GM12801 (cell line): Measurements from ENCODE around the gene UBN2.

Source experiments
- CTCF ChIP-seq: IDR thresholded peaks from one replicate; pipeline ENCODE4 v1.5.1; 2011; ENCODE audit warnings: control low read depth; ENCODE audit not compliant: insufficient read length; ENCODE audit errors: extremely low read depth

The UBN2 gene

GRCh38 chr7:139259142-139259541 is 28.1 kb downstream of the UBN2 start:
- TF ChIP-seq CTCF = no peak

- no peak for TF ChIP-seq CTCF
Measured at GRCh38 chr7:139264220-139264619, 33.2 kb downstream of the UBN2 start.

GRCh38 chr7:139265673-139266072 is 34.6 kb downstream of the UBN2 start:
- no peak for TF ChIP-seq CTCF

- no peak for TF ChIP-seq CTCF
Measured at GRCh38 chr7:139271718-139272628, 40.9 kb downstream of the UBN2 start.

GRCh38 chr7:139284252-139284896 is 53.3 kb downstream of the UBN2 start:
- no peak for TF ChIP-seq CTCF

- no peak for TF ChIP-seq CTCF
Measured at GRCh38 chr7:139286144-139286543, 55.1 kb downstream of the UBN2 start.

GRCh38 chr7:139292821-139293220 is 61.8 kb downstream of the UBN2 start:
- no peak for TF ChIP-seq CTCF
